IPS-NIHi7 (cell line): ENCODE measurements around the gene VMO1.

Source experiments
- DNase-seq: peaks from one replicate; pipeline ENCODE4 v3.0.0; 2012; ENCODE audit warnings: mixed read lengths; ENCODE audit errors: extremely low spot score

Gene VMO1

DNA sequence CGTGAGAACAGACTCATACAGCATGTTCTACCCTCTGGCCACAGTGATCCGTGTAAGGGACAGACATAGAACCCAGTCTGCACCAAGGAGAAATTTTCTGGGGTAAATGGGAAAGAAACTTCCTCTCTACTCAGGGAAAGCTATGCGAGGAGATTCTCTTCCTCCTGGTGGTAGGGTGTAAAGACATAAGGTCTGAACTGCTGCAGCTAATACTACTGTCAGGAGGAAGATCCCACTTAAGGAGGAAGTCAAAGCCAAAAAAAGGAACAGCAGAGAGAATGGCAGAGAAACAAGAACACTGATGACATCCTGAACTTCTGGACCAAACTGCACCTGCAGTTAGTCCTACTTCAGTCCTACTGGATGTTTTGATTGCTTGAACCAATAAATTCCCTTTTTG is 21.6 kb downstream of the VMO1 start:
- DNase-seq, result no peak

DNA sequence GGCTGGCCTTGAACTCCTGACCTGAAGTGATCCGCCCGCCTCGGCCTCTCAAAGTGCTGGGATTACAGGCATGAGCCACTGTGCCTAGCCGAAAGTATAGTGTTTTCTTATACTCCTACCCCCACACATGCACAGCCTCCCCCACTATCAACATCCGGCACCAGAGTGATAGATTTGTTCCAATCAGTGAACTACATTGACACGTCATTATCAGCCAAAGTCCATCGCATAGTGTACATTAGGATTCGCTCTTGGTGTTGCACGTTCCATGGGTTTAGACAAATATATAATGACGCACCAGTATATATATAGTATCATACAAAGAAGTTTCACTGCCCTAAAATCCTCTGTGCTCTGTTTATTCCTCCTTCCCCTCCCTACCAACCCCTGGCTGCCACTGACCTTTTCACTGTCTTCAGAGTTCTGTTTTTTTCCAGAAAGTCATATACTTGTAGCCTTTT is 26.4 kb downstream of the VMO1 start:
- no peak for DNase-seq

DNA sequence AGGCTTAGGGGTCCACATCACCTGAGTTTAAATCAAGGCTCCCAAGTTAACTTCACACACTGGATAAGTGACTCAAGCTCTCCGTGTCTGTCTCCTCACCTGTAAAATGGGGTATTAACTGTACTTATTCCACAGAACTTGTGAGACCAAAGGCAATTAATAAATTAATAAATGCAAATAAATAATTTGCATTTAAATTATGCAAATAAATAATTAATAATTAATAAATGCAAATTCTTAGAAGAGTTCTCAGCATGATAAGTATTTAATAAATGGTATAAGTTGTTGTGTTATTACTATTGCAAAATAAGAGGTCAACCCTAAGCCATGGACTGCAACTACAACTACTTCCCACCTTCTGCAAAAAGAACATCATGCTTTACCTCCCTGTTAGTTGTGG is 32.8 kb downstream of the VMO1 start:
- DNase-seq, result no peak

DNA sequence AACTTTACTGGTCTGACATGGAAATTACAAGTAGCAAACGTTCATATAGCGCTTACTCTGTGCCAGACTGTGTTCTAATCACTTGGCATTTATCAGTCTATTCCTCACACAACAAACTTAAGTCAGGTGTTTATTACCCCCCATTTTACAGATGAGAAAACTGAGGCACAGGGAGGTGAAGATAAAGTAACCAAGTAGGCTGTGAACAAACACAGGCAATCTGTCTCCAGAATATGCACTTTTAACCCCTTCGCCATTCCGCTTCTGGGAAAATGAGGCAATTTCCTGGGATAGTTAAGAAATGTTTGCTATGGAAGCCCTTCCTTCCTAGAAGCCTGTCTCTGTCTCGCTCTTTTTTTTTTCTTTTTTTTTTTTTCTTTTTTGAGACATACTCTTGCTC is 34.2 kb downstream of the VMO1 start:
- no peak for DNase-seq

DNA sequence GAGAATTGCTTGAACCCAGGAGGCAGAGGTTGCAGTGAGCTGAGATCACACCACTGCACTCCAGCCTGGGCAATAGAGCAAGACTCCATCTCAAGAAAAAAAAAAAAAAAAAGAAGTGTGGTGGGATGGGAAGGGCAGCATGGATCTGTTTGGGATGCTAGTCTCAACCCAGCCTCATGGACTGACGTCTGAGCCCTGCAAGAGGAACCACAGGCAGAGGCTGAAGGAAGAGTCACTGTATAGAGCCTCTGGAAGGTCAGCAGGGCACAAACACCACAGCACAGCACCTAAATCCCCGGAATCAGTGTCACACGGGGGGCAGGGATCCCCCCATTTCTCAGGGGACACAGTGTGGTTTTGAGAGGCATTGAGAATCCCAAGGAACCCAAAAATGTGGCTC is 35.6 kb downstream of the VMO1 start:
- no peak for DNase-seq

DNA sequence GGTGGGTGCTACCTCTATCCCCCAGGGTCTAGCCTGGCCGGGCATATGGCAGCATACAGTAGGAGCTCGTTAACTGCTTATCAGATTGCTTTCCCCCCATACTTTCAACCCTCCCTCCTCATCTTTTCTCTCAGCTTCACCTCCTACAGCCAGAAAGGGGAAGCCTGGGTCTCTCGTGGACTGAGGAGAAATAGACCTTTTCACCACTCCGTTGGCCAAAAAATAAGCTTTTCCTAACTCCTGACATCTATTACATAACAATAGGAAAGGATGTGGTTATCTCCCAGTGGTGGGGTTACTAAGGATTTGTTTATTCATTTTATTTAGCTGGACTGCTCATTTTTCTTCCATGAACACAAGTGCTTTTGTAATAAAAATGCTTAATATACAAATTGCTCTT is 37.5 kb downstream of the VMO1 start:
- DNase-seq, result no peak

DNA sequence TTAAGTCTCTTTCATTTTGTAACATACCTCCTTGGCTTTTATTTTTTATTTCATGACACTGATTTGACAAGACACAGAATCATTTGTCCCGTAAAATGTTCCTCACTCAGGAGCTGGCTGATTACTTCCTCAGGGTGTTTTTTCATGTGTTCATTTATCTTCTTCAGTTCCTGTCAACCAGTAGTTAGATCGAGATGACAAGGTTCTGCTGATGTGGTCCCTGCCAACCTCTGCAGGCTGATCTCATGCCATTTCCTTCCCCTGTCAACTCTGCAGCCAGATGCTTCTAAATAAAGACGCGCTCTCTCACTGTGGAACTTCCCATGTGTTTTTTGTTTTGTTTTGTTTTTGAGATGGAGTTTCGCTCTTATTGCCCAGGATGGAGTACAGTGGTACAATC is 38.3 kb downstream of the VMO1 start:
- no peak for DNase-seq

DNA sequence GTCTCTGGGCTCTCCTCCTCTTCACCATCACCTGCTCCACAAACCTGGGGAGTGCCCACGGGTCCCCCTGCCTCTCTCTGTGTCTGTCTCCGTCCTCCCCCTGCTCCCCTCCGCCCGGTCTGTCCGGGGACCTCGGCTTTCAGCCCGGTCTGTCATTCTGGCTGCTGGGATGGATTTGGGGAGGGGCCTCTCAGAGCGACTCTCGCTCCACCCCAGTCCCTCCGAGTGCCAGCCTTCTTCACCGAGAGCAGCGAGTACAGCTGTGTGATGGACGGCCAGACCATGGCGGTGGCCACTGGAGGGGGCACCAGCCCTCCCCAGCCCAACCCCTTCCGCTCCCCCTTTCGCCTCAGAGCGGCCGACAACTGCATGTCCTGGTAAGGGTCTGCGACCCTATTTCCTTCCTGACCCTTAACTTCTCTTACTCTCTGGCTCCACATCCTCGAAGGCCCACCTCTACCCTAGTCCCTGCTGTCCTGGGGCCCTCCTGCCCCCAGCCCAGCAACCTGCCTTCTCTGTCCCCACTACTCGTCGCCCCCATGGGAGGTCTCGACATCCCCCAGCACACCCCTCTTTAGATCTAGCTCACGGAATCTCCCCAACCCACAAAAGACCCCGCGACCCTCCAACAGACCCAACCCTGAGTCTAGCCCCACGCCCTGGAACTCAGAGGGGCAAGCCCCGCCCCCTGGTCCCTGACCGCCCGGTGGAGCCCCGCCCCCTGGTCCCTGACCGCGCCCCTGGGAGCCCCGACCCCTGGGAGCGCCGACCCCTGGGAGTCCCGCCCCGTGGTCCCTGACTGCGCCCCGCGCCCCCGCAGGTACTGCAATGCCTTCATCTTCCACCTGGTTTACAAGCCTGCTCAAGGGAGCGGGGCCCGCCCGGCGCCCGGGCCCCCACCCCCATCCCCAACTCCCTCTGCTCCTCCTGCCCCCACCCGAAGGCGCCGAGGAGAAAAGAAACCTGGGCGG is 40.9 kb downstream of the VMO1 start:
- peak; percentile 83 for DNase-seq

DNA sequence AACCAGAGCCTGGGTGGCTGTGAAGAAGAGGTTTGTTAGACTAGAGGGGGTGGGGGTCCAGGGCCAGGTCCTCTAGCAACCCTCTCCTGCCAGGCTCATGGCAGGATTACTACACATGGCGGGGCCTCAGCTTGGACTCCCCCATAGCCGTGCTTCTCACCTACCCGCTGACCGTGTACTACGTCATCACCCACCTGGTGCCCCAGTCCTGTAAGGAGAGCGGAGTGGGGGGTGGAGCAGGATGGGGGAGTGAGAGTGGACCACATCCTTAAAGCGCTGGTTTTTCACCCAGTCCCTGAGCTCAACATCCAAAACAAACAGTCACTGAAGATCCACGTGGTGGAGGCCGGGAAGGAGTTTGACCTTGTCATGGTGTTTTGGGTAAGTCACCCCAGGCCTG is 42.3 kb downstream of the VMO1 start:
- no peak for DNase-seq

DNA sequence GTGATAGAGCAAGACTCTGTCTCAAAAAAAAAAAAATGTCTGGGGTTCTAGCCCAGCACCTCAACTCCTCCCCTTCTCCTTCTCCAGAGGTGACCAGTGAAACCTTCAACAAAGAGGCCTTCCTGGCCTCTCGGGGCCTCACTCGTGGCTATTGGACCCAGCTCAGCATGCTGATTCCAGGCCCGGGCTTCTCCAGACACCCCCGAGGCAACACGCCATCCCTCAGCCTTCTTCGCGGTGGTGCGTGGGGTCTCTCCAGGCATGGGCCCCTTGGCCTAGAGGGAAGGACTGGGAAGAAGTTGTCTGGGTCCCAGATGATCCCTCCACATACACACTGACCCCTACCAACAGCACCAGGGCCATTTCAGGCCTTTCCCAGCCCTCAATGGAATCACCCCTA is 42.9 kb downstream of the VMO1 start:
- DNase-seq, result no peak

DNA sequence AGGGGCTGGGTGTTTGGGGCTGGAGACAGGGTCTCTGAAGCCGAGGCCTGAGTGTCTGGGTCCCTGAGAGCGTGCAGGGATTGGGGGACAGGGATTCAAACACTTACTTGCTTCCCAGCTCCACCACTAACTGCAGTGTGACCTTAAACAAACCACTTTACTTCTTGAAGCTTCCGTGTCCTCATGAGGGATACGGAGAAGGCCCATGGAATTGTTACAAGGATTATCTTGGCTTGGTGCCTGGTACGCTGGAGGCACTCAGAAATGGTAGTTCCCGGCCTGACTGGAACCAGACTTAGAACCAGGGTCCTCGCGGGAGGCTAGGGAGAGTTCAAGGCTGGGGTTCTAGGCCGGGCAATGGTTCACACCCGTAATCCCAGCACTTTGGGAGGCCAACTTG is 43.5 kb downstream of the VMO1 start:
- DNase-seq, result no peak

DNA sequence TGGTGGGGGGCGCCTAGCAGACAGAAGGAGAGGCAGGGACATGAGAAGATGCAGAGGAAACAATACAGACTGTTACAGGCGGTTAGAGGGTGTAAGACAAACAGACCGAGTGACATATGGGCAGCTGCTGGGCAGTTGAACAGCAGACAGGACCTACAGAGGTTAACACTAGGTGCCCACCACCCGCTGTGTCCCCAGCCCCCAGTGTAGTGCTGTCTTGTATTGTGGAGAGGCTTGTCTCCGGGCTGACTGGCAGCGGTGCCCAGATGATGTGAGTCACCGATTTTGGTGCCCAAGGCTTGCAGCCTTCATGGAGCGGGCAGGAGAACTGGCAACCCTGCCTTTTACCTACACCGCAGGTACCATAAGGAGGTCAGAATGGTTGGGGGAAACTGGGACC is 44.0 kb downstream of the VMO1 start:
- no peak for DNase-seq

DNA sequence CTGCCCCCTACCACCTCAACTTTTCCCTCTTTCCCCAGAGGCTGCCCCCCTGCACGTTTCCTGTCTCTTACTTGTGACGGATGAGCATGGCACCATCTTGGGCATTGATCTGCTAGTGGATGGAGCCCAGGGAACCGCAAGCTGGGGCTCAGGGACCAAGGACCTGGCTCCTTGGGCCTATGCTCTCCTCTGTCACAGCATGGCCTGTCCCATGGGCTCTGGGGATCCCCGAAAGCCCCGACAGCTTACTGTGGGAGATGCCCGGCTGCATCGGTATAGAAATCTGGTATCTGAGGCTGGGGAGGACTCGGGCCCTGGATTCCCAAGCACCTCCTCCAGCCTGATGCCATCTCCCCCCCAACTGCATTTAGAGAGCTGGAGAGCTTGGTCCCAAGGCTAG is 44.6 kb downstream of the VMO1 start:
- DNase-seq, result no peak

DNA sequence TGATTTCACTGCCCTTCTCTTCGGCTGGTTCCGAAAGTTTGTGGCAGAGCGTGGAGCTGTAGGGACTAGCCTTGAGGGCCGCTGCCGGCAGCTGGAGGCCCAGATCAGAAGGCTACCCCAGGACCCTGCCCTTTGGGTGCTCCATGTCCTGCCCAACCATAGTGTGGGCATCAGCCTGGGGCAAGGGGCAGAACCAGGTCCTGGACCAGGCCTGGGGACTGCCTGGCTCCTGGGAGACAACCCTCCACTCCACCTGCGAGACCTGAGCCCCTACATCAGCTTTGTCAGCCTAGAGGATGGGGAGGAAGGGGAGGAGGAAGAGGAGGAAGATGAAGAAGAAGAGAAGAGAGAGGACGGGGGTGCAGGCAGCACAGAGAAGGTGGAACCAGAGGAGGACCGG is 45.6 kb downstream of the VMO1 start:
- DNase-seq, result no peak

DNA sequence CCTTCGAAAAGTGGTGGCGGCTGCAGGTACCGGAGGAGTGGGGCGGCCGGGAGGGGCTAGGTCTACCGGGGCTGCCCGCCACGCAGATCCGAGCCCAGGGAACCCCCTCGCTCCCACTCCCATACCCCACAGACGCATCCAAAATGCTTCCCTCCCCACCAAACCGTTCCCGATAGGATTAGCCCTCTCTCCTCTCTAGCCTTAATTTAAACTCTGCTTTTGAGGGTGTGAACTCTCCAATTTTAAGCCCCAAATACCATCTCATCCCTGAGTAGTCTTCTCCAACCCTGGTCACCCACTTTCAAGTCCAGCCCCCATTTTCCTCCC is 46.2 kb downstream of the VMO1 start:
- DNase-seq, result no peak

DNA sequence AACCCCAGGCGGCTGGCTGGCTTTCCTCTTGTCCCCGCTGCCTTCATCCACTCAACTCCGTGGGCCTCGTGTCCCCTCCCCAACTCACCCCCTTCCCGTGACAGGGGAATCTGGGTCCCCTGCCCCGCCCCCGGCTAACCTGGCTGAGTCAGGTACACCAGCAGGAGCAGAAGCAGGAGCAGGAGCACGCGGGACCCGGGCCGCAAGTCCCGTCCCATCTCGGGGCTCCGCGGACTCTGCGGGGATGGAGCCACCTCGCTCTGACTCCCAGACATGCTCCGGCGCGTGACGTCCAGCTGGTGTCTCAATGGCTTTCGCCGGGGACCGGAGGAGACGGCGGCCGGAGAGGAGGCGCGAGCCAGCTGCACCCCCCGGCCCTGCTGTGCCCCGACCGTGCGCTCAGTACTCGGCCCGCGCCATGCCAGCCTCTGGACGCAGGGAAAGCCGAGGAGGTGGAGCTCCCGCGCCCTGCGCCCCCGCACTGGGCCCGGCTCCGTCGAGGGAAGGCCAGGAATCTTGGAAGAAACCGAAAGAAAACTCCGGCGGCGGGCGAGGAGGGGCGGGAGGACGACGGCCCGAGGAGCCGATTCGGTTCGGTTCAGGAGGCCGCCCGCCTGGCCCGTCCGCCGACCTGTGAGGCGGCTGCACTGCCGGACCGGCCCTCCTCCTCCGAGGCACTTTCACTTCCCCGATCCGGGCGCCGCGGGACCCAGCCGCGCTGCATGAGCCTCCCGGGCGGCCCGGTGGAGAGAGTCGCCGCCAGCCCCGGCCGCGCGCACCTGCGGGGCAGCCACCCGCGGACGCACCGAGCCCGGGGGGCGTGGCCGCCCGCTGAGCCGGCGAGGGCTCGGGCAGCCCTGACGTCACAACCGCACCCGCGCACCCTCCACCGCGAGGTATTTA is 46.8 kb downstream of the VMO1 start, which contains the start of the genes CXCL16 and ZMYND15:
TSS of gene CXCL16 (minus strand) at position 807 of the 903 bp plus-strand sequence. CDS start at position 218, 589 bp downstream.
TSS of gene ZMYND15 (plus strand) at position 712 of the 903 bp plus-strand sequence. CDS start 716 bp downstream, outside the sequence.
- DNase-seq, result peak; percentile 44

DNA sequence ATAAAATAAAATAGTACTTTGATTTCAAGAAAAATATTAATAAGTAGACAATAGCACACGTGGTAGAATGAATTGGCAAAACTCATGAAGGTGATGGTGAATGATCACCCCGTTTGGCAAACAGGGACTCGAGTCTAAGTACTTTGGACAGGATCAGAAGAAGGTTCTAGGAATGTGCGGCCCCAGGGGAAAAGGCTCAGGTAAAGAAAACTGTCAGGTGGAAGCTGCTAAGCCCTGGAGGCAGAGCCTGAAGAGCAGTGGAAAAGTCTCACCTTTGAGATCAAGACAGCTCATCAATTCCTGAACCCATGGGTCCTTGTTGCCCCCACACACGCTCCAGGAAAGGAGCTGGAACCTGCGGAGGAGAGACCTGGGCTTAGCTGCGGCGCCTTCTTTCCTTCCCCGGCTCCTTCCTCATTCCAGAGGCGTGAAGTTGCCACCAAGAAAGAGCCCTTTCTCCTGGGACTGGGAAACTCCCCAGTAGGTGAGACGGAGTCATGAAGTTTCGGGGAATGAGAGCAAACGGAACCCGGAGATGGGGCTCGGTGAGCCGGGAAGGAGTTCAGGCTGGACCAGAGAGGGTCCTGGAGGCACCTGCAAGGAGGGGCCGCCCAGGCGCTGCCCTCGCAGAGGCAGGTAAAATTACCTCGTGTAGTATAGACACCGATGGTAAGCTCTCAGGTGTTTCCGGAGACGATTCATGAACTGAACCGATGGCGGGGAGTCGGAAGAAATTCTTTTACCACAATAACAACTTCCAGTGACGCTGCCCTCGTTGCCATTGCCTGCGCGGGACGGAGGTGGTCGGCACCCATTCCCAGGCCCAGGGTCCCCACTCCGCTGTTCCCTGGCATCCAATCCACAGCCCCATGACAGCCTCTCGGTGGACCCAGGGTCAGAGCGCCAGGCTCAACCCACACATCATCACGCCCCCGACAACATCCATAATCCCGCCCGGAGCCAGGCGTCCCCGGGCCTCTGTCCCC is 47.7 kb downstream of the VMO1 start:
- DNase-seq, result peak; percentile 31

DNA sequence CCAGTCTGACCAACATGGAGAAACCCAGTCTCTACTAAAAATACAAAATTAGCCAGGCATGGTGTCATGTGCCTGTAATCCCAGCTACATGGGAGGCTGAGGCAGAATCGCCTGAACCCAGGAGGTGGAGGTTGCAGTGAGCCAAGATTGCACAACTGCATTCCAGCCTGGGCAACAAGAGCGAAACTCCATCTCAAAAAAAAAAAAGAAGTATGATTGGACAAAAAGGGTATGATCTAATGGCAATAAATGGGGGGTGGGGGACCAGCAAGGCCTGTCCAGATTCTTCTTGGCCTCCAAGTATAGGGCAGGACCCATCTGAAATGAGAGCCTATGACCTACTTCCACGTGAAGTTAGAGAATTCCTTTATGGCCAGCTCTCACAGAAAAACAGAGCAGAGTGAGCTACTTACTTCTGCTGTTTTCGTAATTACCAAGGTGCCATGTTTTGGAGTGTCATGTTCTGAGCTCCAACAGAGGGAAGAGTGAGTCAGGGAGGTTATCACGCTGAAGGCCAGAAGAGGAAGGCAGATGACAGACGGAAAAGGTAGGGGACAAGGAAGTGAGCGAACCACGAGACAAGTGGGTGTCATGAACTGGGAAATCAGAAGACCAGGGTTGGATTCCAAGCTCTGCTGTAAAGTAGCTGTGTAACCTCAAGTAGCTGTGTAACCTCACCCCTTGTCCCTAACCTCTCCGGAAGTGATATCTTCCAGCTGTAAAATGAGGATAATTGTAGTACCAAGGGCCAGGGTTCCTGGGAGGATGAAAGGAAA is 50.1 kb downstream of the VMO1 start:
- no peak for DNase-seq
